K562 (cell line): ENCODE results near the gene VKORC1. TPM values are rescaled to one million over a fixed set of nuclear protein-coding genes. Genes with fewer than 3 reads are reported as not detected.

Source experiments
- MGA ChIP-seq: fragments of 450-650 bp; IDR thresholded peaks from 2 replicates; pipeline ENCODE4 v1.6.1; 2016; ENCODE audit warnings: mild to moderate bottlenecking, moderate library complexity
- SUPT5H ChIP-seq: fragments of 450-650 bp; IDR thresholded peaks from 2 replicates; pipeline ENCODE4 v1.6.1; 2016
- ZBTB40 ChIP-seq, 2 experiments: fragments of 450-650 bp in 1 of 2; sonication (generic) in 1 of 2; formaldehyde crosslinking in 1 of 2; IDR thresholded peaks; 2 replicates each; pipeline versions ENCODE4 v1.7.1 to v1.9.0; 2016 to 2022; ENCODE audit warnings: inconsistent platforms in 1 of 2, mild to moderate bottlenecking in 1 of 2, missing genetic modification reagents in 1 of 2
- polyA plus RNA-seq, 8 experiments: library from polyadenylated mRNA; depleted of rRNA in 4 of 8; stranded (reverse) in 5 of 8; unstranded in 3 of 8; fragments of >200 nt; fragmentation: Nextera tagmentation in 2 of 8; fragmentation: Illumina TruSeq in 1 of 8; extraction: Ambion mirVana in 2 of 8; extraction: Trizol in 1 of 8; gene quantifications; 2 replicates each; pipeline versions ENCODE4 v1.2.1 to v1.2.3, GENCODE V29; 2011 to 2014; ENCODE audit warnings: inconsistent platforms in 1 of 8, missing spikeins in 1 of 8
- total RNA-seq, 7 experiments: library from RNA; depleted of rRNA in 6 of 7; stranded (reverse); fragments of >200 nt in 6 of 7; fragmentation: Illumina TruSeq in 2 of 7; extraction: Trizol in 2 of 7; gene quantifications; 2 replicates each; pipeline versions ENCODE4 v1.2.1 to v1.2.3, GENCODE V29; 2011 to 2021; ENCODE audit warnings: low replicate concordance in 1 of 7

VKORC1 gene
- total and polyA plus RNA-seq, 9 of the 15 experiments (the other 6 are each of a cell fraction or from before 2014, with no cell fraction given): 30.0 to 119 (median 62.1) TPM

- TF ChIP-seq ZBTB40 (IDR thresholded peaks at IDR 0.05) (0 out of 2 replicates have a peak, but pooled peaks have one; percentile 63), ZBTB40 (CRISPR knock-in tag; IDR thresholded peaks at IDR 0.05) (no peak), SUPT5H (0 out of 2 replicates have a peak, but pooled peaks have one; percentile 61), MGA (peak; percentile 78)
These were observed at the start of gene VKORC1 (continued) for GRCh38 chr16:31094424-31095120.
